Loucy (cell line): ENCODE results near the gene DNAH1.
A peak's percentile ranks its signal among the peaks of the same experiment; 100 is the strongest.

Source experiments
- H2AFZ ChIP-seq: fragments of 200-600 bp; sonication (generic); 2 replicates; pipeline ENCODE4 v1.6.0; 2016; ENCODE audit warnings: antibody characterized with exemption, mild to moderate bottlenecking, low read length, moderate library complexity
- H3F3A ChIP-seq: fragments of 200-600 bp; 2 replicates; pipeline ENCODE4 v1.6.0; 2016; ENCODE audit warnings: antibody characterized with exemption, low read depth, mild to moderate bottlenecking
- H3K27me3 ChIP-seq: fragments of 200-600 bp; sonication (generic); 2 replicates; pipeline ENCODE4 v1.6.1; 2014; ENCODE audit warnings: low read length, mild to moderate bottlenecking; ENCODE audit not compliant: insufficient read depth, poor library complexity, severe bottlenecking
- H3K36me3 ChIP-seq: fragments of 200-600 bp; sonication (generic); 2 replicates; pipeline ENCODE4 v1.6.1; 2016; ENCODE audit warnings: low read length; ENCODE audit not compliant: insufficient read depth
- H3K4me1 ChIP-seq: fragments of 200-600 bp; sonication (generic); 2 replicates; pipeline ENCODE4 v1.5.1; 2014; ENCODE audit warnings: low read length, mild to moderate bottlenecking; ENCODE audit not compliant: insufficient read depth, poor library complexity, severe bottlenecking
- H3K4me2 ChIP-seq: fragments of 200-600 bp; sonication (generic); 2 replicates; pipeline ENCODE4 v1.6.0; 2014; ENCODE audit warnings: antibody characterized with exemption, low read length, low read depth, mild to moderate bottlenecking; ENCODE audit not compliant: poor library complexity, severe bottlenecking
- H3K4me3 ChIP-seq: fragments of 200-600 bp; sonication (generic); 2 replicates; pipeline ENCODE4 v1.5.1; 2014; ENCODE audit warnings: low read length, mild to moderate bottlenecking, mixed read lengths; ENCODE audit not compliant: poor library complexity, severe bottlenecking
- H3K79me2 ChIP-seq: fragments of 200-600 bp; sonication (generic); 2 replicates; pipeline ENCODE4 v1.6.1; 2014; ENCODE audit warnings: low read length; ENCODE audit not compliant: insufficient read depth
- H3K9ac ChIP-seq: fragments of 200-600 bp; sonication (generic); 2 replicates; pipeline ENCODE4 v1.6.0; 2014; ENCODE audit warnings: mild to moderate bottlenecking, low read depth, low read length, moderate library complexity; ENCODE audit not compliant: poor library complexity, severe bottlenecking
- H3K9me2 ChIP-seq: fragments of 200-600 bp; sonication (generic); replicated peaks from 2 replicates; pipeline ENCODE4 v1.6.1; 2016; ENCODE audit warnings: low read depth, low read length, mixed read lengths
- H3K9me3 ChIP-seq: fragments of 200-600 bp; sonication (generic); 2 replicates; pipeline ENCODE4 v1.6.1; 2014; ENCODE audit warnings: mild to moderate bottlenecking, antibody characterized with exemption, low read length, low read depth; ENCODE audit not compliant: insufficient read depth
- H4K20me1 ChIP-seq: fragments of 200-600 bp; sonication (generic); 2 replicates; pipeline ENCODE4 v1.6.0; 2014; ENCODE audit warnings: antibody characterized with exemption, low read length, mild to moderate bottlenecking; ENCODE audit not compliant: insufficient read depth, poor library complexity, severe bottlenecking
- EZH2phosphoT487 ChIP-seq: fragments of 200-600 bp; IDR thresholded peaks from 2 replicates; pipeline ENCODE4 v1.6.1; 2018; ENCODE audit warnings: antibody characterized with exemption, mild to moderate bottlenecking, moderate library complexity, borderline replicate concordance
- TF ChIP-seq, protein P1 (sequence below): fragments of 200-600 bp; sonication (generic); conservative IDR thresholded peaks from 2 replicates; pipeline ENCODE4 v1.5.1; 2014; ENCODE audit warnings: mild to moderate bottlenecking, antibody characterized with exemption, low read length

DNAH1 gene

DNA sequence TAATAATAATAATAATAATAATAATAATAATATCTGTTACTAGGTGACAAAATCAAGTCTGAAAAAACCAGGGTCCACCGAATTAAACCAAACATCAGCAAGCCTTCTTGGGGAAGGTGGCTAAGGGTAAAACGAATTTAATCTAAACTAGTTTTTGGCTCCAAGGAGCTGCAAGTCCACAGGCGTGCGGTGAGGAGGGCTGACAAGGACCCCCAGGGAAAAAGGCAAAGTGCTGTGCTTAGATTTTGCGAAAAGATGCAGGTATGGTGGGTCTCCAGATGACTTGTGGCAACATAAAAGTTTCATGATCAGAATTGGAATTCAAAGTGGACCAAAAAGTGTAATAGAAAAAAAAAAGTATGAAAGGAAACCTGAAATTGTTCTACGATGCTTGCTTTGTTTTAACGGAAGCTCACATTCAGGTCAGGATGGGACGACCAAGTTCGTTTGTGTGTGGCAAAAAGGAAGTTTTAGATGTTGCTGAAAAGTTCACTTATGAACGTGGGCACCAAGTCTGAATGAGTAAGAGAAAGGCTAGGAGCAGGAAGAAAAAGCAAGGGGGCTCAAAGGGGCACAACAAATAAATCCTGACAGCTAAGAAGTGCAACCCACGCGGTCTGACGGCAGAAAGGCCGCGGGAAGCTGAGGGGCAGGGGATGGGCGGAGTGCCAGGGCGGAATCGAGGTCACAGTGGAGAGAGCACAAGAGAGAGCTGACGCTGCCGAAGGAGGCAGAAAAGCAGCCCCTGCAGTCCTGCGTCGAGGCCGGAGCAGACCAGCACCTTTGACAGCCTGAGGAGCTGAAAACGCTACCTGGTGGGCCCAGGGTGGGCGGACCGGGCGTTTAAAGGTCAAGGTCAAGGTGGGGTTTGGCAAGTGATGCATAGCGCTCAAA lies 38.8 kb upstream of the DNAH1 start:
- Histone ChIP-seq H3K27me3 (no peaks in the 10 kb centered on the region), H3K4me2 (peak overlapping the region; percentile 99), H3K9me3 (no peaks in the 10 kb centered on the region), H3F3A (peaks cover 7% of the 10 kb centered on the region; the same call in 1 of the 2 replicates), H3K4me1 (peaks cover 50% of the 10 kb centered on the region), H3K4me3 (peak overlapping the region; percentile 93), H3K79me2 (peaks cover 70% of the 10 kb centered on the region), H3K36me3 (peaks cover 7% of the 10 kb centered on the region), H4K20me1 (peaks cover 55% of the 10 kb centered on the region), H2AFZ (no peak overlapping the region), H3K9ac (peak overlapping the region; percentile 78), H3K9me2 (no peaks in the 10 kb centered on the region)
- TF ChIP-seq, protein P1, sequence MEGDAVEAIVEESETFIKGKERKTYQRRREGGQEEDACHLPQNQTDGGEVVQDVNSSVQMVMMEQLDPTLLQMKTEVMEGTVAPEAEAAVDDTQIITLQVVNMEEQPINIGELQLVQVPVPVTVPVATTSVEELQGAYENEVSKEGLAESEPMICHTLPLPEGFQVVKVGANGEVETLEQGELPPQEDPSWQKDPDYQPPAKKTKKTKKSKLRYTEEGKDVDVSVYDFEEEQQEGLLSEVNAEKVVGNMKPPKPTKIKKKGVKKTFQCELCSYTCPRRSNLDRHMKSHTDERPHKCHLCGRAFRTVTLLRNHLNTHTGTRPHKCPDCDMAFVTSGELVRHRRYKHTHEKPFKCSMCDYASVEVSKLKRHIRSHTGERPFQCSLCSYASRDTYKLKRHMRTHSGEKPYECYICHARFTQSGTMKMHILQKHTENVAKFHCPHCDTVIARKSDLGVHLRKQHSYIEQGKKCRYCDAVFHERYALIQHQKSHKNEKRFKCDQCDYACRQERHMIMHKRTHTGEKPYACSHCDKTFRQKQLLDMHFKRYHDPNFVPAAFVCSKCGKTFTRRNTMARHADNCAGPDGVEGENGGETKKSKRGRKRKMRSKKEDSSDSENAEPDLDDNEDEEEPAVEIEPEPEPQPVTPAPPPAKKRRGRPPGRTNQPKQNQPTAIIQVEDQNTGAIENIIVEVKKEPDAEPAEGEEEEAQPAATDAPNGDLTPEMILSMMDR: no peak
- TF ChIP-seq EZH2phosphoT487: no peak

DNA sequence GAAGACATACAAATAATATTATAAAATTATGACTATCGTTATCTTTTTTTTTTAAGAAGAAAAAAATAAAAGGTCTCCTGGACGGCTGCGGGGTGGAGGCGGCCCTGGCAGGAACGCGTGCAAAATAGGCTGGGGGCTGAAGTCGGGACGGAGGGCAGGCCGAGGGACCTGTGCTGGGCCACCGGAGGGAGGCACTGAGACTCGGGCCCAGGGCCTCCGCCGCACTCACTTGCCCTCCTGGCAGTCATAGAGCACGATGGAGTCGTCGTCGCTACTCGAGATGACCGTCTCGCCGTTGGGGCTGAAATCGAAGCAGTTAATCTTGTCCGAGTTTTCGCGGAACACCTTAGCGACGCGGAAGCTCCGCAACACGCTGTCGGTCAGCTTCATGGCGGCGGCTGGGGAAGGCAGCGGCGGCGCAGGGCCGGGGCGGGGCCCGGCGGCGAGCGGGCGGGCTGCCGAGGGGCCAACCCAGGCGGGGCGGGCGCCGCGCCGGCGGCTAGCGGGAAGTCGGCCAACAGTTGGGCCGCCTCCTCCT lies 38.1 kb upstream of the DNAH1 start:
- peak overlapping the region; percentile 93 for H3K4me3 ChIP-seq
- peaks cover 63% of the 10 kb centered on the region for H3K79me2 ChIP-seq
- H4K20me1 ChIP-seq: peaks cover 48% of the 10 kb centered on the region
- H3K9ac ChIP-seq: peak overlapping the region; percentile 78
- H3K27me3 ChIP-seq: no peaks in the 10 kb centered on the region
- peak overlapping the region; percentile 33; the same call in 1 of the 2 replicates for H2AFZ ChIP-seq
- no peaks in the 10 kb centered on the region for H3K9me3 ChIP-seq
- H3K4me2 ChIP-seq: peak overlapping the region; percentile 99
- no peaks in the 10 kb centered on the region for H3K9me2 ChIP-seq
- peaks cover 7% of the 10 kb centered on the region; the same call in 1 of the 2 replicates for H3F3A ChIP-seq
- TF ChIP-seq, protein P1: peak; percentile 16
- no peak for TF ChIP-seq EZH2phosphoT487
- peaks cover 48% of the 10 kb centered on the region for H3K4me1 ChIP-seq
- peaks cover under 1% of the 10 kb centered on the region; the same call in 1 of the 2 replicates for H3K36me3 ChIP-seq

DNA sequence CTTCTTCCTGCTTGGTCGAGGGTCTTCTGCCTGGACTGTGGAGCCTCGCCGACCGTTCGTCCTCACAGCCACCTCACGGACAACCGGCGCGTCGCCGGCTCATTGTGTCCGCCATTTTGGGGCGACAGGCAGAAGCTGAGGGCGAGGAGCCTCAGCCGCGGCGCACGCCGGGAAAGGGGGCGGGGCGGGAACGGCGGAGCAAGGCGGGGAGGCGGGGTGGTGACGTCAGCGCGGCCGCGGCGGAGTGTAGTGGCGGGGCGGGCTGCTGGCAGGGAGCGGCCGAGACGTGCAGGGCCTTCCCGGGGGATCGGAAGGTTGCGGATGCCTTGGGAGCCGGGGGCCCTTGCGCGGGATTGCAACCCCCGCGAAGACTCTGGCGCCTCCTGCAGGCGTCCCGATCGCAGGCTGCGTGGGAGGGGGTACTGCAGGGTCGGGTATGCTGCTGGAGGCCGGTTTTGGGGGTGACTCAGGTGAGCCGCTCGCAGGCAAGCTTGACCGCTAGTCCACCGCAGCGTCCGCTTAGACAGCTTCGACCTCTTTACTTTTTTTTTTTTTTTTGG lies 37.5 kb upstream of the DNAH1 start, which contains the start of gene WDR82:
TSS of gene WDR82 (minus strand) at position 140 of the 560 bp plus-strand sequence. CDS start 288 bp downstream, outside the sequence.
- H3F3A ChIP-seq: peaks cover 7% of the 10 kb centered on the region; the same call in 1 of the 2 replicates
- peaks cover 42% of the 10 kb centered on the region for H4K20me1 ChIP-seq
- H3K9me2 ChIP-seq: no peaks in the 10 kb centered on the region
- H3K4me1 ChIP-seq: peaks cover 42% of the 10 kb centered on the region
- no peaks in the 10 kb centered on the region for H3K27me3 ChIP-seq
- peak within 1 kb of the TSS; percentile 78 for H3K9ac ChIP-seq
- peak within 1 kb of the TSS; percentile 99 for H3K4me2 ChIP-seq
- H3K36me3 ChIP-seq: no peaks in the 10 kb centered on the region
- H2AFZ ChIP-seq: peak within 1 kb of the TSS; percentile 33
- H3K4me3 ChIP-seq: peak within 1 kb of the TSS; percentile 93
- peaks cover 58% of the 10 kb centered on the region for H3K79me2 ChIP-seq
- no peaks in the 10 kb centered on the region for H3K9me3 ChIP-seq
- TF ChIP-seq, protein P1: peak; percentile 52
- TF ChIP-seq EZH2phosphoT487: no peak
